ENCODE results near the gene TUBG2.

DNA sequence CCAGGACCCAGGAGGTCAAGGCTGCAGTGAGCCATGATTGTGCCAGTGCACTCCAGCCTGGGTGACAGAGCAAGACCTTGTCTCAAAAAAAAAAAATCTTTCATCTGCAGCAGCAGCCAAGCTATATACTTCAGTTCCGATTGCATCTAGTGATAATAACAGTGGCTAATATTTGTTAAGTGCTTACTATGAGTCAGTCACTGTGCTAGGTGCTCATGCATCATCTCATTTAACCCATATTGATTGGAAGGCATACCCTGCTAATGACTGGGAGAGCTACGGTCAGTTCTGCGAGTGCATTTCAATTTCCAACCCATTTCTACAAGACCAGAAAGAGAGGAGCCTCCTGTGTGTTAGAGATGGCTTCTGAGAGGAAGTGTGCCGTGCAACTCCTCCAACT lies 7.7 kb upstream of the TUBG2 start:
- TF ChIP-seq POLR2AphosphoS5 (IDR thresholded peaks at IDR 0.05; ENCODE audit: borderline replicate concordance, low read depth, low read length) (no peak), EZH2 (IDR thresholded peaks at IDR 0.05) (no peak), FOXP2 (optimal IDR thresholded peaks at IDR 0.05; ENCODE audit: control extremely low read depth, extremely low read length, insufficient read depth) (no peak)

Data from SK-N-MC (cell line).